ENCODE data around the gene DAZL.

DNA sequence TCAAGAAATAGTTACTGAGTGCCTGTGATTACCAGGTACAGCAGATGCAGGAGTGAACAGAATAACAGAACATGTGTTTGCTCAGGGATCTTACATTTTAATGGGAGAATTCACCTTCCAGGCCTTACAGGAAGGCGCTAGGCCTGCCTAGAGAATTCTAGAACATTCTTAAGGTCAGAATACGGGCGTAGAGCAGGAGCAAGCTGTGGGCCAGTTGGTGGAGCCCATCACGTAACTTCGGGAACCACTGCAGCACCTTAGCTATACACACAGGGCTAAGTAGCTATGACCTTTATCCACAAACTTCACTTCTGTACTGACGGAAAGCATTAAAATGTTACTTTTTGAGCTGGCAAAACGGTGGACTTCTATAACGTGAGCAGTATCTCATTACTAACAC, 743 bp upstream of the DAZL start:
- TF ChIP-seq EZH2phosphoT487 (IDR thresholded peaks at IDR 0.05; ENCODE audit: borderline replicate concordance, low read length): no peak
- TF ChIP-seq, protein P1, sequence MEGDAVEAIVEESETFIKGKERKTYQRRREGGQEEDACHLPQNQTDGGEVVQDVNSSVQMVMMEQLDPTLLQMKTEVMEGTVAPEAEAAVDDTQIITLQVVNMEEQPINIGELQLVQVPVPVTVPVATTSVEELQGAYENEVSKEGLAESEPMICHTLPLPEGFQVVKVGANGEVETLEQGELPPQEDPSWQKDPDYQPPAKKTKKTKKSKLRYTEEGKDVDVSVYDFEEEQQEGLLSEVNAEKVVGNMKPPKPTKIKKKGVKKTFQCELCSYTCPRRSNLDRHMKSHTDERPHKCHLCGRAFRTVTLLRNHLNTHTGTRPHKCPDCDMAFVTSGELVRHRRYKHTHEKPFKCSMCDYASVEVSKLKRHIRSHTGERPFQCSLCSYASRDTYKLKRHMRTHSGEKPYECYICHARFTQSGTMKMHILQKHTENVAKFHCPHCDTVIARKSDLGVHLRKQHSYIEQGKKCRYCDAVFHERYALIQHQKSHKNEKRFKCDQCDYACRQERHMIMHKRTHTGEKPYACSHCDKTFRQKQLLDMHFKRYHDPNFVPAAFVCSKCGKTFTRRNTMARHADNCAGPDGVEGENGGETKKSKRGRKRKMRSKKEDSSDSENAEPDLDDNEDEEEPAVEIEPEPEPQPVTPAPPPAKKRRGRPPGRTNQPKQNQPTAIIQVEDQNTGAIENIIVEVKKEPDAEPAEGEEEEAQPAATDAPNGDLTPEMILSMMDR (IDR thresholded peaks at IDR 0.05; ENCODE audit: low read depth, low read length, poor library complexity, severe bottlenecking): no peak
